Right renal pelvis (tissue), 4 donors: ENCODE results near the gene TM4SF20. TPM values are rescaled to one million over a fixed set of nuclear protein-coding genes. Genes with fewer than 3 reads are reported as not detected.
"Not testable (repeated sequence)": the region's sequence is repeated elsewhere in the genome, so short reads cannot be mapped to it uniquely, and the experiment has no call there.

Source experiments
- DNase-seq, 4 donors: peaks; one replicate each; pipeline ENCODE4 v3.0.0-alpha.2; 2013; ENCODE audit warnings: low read depth in 4 of 4, low spot score in 3 of 4, missing footprints in 1 of 4
- polyA plus RNA-seq, 4 donors: library from polyadenylated mRNA; unstranded; fragments of 120-200 nt; gene quantifications; one replicate each; pipeline ENCODE4 v1.2.1, GENCODE V29; 2013; ENCODE audit not compliant: insufficient read length in 4 of 4

Gene TM4SF20
- polyA plus RNA-seq, 4 donors, result 0.05 to 0.21 (median 0.13) TPM

- DNase-seq, result no peak
Measured at GRCh38 chr2:227368574-227368973, 10.5 kb downstream of the TM4SF20 start.

GRCh38 chr2:227367427-227367795 lies 11.7 kb downstream of the TM4SF20 start:
- DNase-seq, result no peak

- no peak for DNase-seq
Measured at GRCh38 chr2:227366769-227367426, 12.2 kb downstream of the TM4SF20 start.

GRCh38 chr2:227365833-227366232 lies 13.3 kb downstream of the TM4SF20 start:
- no peak for DNase-seq

- not testable (repeated sequence) for DNase-seq
Measured at GRCh38 chr2:227364585-227365263, 14.4 kb downstream of the TM4SF20 start.

GRCh38 chr2:227363756-227364155 lies 15.3 kb downstream of the TM4SF20 start:
- DNase-seq, result no peak

GRCh38 chr2:227360351-227360750 lies 18.8 kb downstream of the TM4SF20 start:
- DNase-seq, result no peak

GRCh38 chr2:227351639-227352038 lies 27.5 kb downstream of the TM4SF20 start:
- no peak for DNase-seq

- DNase-seq, result no peak
Measured at GRCh38 chr2:227349989-227350612, 29.0 kb downstream of the TM4SF20 start.

- DNase-seq, result no peak
Measured at GRCh38 chr2:227348324-227348723, 30.8 kb downstream of the TM4SF20 start.

GRCh38 chr2:227347117-227347516 lies 32.0 kb downstream of the TM4SF20 start:
- DNase-seq, result no peak

- no peak for DNase-seq
Measured at GRCh38 chr2:227344231-227344630, 34.9 kb downstream of the TM4SF20 start.

- DNase-seq, result no peak
Measured at GRCh38 chr2:227341553-227341952, 37.6 kb downstream of the TM4SF20 start.

- DNase-seq, result no peak
Measured at GRCh38 chr2:227340106-227340505, 39.0 kb downstream of the TM4SF20 start.

GRCh38 chr2:227339098-227339599 lies 40.0 kb downstream of the TM4SF20 start:
- DNase-seq, result peak in 1 of 4 donors; percentile 36

GRCh38 chr2:227337442-227337841 lies 41.7 kb downstream of the TM4SF20 start:
- no peak for DNase-seq

GRCh38 chr2:227335713-227336112 lies 43.4 kb downstream of the TM4SF20 start:
- no peak for DNase-seq

- DNase-seq, result no peak
Measured at GRCh38 chr2:227326783-227327182, 52.3 kb downstream of the TM4SF20 start.

GRCh38 chr2:227325839-227326195 lies 53.3 kb downstream of the TM4SF20 start:
- peak in 3 of 4 donors; percentile 2 to 43 (median 20) for DNase-seq

GRCh38 chr2:227324995-227325838 lies 53.9 kb downstream of the TM4SF20 start, which contains the start of gene MFF:
Gene MFF (plus strand): TSS chr2:227325251. CDS start chr2:227330666, 5,415 bp downstream.
- DNase-seq, result peak; percentile 87 to 92 (median 88)

- DNase-seq, result peak in 1 of 4 donors; percentile 28
Measured at GRCh38 chr2:227324642-227324994, 54.5 kb downstream of the TM4SF20 start.
